HPDE6-E6E7 (cell line): ENCODE measurements around the gene SH2B3.
"Not testable (repeated sequence)": the region's sequence is repeated elsewhere in the genome, so short reads cannot be mapped to it uniquely, and the experiment has no call there.

Source experiments
- DNase-seq: peaks from one replicate; pipeline ENCODE4 v3.0.0; 2011; ENCODE audit warnings: missing footprints; ENCODE audit errors: extremely low spot score

The SH2B3 gene

DNA sequence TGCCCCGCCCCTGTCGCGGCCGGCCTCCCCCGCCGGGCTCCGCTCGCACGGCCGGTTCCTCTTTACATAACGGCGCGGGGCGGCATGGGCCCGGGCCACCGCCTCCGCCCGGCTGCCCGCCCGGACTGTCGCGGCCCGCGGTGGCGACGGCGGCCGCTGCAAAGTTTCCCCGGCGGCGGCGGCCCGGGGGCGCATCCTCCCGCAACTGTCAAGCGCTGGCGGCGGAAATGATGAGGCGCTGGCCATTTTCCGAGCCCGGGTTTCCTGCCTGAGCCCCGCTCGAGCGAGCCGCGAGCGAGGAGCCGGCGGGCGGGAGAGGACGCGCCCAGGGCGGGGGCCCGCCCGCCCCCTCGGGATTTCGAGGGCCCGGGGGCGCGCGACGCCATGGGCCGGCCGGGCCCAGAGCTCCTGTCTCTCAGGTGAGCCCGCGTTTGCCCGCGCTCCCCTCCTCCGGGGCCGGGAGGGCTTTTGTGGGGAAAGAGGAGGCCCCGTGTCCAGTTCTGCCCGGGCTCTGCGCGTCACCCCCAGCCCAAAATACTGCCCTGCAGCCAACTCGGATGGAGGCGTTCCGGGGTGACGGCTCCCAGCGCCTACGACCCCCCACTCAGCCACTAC lies at the start of gene SH2B3:
SH2B3 (plus strand) TSS at position 65 of the 615 bp plus-strand sequence. CDS start 12,223 bp downstream, outside the sequence.
- DNase-seq = no peak

DNA sequence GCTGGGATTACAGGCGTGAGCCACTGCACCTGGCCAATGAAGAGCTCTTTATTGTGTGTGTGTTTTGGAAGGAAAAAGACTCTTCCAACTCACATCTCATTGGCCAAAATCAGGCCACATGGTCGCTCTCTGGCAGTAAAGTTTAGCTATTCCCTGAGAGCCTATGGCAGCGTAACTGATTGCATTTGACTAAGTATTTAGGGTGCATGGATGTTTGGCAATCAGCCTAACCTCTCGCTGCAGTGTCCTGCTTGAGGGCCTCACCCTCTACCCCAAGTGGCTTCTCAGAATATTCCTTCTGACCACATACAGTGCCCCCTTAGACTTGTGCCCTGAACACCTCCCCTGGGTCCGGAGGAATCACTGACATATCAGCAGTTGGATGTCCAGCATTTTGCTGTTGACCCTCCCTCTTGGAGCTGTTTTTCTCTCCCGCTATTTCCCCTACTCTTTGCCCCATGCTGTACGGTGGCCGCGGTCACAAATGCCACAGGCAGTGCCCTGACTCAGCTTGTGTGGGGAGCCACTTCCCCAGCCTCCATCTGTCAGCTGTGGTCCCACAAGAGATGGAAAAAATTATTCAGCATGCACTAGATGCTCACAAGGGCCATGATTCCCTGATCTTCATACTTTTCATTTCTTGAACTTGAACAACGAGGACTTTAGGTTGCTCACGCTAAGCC lies 46.4 kb upstream of the SH2B3 start:
- no peak for DNase-seq

DNA sequence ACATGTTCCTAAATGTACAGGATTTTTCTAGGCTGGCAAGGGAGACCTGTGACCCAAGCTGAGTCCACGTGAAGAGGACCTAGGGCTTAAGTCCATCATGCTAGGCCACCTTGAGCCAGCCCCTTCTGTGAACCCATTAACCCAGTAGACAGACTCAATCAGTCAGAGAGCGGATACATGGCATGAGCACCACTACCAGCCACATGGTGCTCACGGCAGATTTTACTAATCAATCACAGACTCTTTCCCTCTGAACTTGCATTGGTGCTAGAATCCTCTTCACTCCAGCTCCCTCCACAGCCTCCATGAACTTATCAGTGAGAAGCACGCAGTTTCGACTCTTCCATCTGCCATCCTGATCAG lies 45.8 kb upstream of the SH2B3 start:
- no peak for DNase-seq

DNA sequence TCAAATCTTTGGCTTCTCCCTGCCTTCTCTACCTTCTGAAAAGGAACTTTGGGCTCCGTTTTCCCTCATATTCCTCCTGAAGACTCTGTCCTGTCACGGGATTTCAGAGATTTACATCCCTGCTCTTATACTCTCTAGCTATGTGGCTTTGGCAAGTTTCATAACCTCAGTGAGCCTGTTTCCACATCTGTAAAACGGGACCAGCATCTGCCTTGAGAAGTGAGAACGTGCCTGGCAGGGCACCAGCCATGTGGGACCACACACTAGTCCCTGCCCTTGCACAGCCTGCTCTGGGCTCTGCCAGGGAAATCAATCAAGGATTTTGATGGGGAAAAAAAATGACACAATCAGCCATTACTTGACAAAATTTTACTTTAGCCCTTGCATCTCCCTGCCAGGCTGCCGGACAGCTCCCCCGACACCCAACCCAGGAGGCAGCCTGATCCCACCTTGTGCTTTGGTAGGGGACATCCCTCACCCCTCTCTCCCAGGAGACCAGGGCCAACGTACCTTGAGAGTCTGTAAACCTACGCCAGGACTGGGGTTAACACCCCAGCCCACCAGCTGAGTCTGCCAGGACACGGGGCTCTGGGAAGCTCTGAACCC lies 45.3 kb upstream of the SH2B3 start:
- DNase-seq = no peak

DNA sequence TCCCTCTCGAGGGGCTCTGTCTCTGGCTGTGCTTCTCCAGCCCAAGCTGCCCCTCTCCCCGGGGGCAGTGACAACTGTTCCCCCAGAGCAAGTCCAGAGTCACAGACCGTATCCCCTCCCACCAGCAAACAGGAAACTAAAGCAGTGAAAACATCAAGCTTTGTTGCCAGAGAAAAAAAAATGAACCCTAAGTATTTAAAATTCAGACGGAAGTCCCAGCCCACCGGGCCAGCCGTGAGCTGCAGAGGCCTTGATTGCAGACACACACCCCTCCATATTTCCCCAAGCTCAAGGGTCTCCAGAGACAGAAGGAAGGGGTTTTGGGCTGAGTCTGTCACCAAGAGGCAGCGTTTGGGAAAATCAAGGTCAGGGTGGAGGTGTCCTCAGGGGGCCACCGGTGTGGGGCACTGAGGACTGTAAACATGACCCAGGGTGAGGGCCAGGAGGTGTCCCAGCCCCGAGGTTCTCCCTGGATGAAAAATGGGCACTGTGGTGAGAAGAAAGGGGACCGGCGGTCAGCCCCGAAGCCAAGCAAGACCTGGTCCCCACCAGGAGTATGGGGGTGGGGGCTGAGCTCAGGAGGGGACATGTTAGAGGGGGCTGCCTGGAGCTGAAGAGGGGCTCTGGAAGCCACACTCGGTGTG lies 44.5 kb upstream of the SH2B3 start:
- DNase-seq = no peak

DNA sequence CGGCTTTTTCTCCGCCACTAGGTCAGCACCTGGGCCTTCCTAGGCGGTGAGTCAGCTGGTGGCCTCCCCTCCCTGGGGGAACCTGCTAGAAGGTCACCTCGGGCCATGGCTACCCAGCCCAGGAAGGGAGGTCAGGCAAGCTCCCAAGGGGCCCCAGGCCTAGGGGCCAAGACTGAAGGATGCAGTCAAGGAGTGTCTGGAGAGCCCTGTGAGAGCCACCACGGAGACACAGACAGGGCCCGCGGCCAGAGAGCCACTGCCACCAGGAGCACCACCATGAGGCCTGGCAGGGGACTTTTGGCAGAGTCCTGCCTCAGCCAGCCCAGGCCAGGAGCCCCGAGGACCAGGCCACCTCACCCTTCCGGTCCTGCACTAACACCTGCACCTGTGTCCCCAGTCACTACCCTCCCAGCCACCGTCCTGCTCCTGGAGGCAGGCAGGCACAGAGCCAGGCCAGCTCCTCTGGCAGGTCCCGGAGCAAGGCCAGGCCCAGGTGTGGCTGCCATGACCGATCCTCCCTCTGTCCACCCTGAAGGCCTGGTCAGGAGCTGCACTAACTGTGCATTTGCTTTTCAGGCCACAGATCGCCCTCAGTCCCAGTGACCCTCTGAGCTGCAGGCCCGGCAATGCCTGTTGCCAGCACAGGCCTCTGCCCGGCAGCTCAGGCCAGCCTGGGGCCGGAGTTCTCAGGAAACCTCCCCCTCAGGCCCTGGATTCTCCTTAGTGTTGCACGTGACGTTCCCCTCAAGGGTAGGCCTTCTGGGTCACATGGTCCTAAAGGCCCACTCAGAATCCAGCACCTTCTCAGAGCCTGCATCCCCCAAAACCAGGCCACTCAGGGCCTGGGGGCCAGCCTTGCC lies 43.8 kb upstream of the SH2B3 start:
- DNase-seq = no peak

DNA sequence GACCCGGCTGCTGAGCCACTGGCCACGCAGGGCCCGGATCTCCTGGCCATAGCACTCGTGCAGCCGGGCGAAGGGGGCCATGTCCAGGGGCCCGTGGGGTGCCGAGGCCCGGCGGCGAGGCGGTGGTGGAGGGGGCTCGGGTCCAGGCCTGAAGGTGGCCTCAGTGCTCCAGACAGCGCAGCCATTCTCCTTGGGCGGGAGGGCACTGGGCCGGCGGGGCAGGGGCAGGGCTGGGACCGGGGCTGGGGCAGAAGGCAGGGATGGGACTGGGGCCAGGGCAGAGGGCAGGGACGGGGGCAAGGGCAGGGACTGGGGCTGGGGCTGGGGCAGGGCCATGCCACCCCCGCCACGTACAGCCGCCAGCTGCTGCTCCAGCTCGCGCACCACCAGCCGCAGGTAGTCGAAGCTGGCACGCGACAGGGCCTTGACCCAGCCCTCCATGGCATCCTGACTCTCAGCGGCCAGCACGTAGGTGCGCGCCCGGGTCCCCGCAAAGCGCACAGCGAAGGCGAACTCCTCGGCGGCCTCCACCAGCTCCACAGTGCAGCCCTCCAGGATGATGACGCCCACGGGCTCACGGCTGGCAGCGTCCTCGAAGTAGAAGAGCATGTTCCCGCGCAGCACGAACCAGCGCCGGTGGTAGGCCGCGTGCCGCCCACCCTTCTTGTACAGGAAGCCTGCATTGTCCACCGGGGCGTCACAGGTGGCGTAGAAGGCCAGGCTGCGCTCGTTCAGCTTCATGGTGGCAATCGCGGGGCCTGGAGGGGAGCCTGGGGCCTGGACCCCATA lies 42.8 kb upstream of the SH2B3 start:
- no peak for DNase-seq

DNA sequence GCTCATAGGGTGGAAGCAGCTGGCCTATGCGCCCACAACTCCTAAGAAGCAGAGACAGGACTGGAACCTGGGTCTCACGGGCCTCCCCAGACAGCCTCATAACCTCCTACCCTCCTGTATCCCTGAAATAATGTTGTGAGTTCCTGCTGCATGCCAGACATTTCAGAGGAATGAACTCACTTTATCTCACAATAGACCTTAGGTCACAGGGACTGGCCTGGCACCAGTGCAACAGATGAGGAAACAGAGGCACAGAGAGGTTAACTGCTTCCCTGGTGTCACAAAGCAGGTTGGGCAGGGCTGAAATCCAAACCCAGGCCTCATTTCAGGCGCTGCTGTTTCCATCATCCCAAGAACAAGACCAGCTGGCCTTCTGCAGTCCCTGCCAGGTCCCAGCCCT lies 42.1 kb upstream of the SH2B3 start:
- DNase-seq = no peak

DNA sequence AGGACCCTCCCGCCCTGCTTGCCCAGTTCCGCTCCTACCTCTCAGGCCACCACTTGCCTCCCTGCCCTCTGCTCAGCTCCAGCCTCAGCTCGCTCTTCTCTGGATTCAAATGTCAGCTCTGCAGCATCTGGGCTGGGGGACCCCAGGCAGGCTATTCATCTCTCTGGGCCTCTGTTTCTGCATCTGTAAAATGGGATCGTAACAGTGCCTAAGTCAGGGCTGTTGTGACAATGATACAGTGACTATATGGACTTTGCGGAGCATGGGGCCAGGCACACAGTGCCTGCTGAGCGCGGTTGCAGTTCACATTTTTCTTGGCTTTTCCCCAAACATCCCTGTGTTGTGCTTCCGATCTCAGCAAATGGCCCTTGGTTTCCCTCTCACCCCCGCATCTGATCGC lies 39.6 kb upstream of the SH2B3 start:
- no peak for DNase-seq

DNA sequence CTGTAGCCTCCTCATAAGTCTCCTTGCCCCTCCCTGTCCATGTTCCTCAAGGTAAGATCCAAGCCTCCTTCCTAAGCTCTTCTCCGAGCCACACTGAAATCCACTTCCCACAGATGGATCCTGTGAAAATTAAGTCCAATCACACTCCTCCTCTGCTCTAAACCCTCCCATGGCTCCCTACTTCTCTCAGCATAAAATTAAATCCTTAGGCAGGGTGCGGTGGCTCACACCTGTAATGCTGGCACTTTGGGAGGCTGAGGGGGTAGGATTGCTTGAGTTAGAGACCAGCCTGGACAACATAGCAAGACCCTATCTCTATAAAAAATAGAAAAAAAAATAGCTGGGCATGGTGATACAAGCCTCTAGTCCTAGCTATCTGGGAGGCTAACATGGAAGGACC lies 39.1 kb upstream of the SH2B3 start:
- no peak for DNase-seq

DNA sequence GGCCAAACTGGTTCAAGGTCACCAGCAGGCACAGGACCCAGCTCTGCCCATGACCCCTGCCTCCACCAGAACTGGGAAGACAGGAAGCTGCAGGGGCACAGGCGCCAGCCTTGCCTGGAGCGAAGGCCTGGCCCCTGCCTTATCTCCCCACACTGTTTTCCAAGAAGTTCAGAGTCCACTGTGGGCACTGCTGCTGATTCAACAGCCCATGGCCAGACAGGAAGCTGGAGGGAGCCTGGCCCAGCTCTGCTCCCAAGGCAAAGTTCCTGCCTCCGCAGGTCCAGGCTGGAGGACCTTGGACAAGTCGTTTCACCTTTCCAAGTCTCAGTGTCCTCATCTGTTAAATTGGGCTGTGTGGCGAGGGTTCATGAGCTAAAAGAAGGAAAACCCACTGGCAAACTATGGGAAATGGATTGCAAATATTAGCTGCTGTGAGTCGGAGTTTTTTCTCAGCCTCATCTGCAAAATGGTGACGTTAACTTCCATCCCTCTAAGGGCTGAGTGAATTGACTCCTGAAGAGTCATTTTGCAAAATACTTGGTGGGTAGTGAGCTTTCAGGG lies 38.0 kb upstream of the SH2B3 start:
- DNase-seq = no peak

DNA sequence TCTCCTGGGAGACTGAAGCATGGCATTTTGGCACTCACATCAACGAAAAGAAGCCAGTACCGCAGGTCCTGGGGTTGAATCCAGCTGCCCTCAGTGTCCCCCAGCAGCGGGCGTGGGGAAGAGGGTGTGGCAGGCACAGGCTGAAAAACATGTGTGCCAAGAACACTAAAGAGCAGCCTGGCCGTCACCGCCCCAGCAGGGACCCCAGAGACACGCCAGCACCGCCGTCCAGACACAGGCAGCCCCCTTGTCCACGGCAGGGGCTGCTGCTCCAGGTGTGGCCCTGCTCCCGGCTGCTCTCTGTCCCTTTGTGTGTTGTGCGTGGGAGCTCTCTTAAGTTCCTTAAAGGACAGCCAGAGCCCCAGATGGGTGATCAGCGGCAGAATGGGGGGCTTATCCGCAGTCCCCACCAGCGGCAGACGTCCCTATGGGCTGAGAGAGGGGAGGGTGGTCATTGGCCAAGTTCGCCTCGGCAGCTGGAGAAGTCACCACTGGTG lies 37.4 kb upstream of the SH2B3 start:
- no peak for DNase-seq

DNA sequence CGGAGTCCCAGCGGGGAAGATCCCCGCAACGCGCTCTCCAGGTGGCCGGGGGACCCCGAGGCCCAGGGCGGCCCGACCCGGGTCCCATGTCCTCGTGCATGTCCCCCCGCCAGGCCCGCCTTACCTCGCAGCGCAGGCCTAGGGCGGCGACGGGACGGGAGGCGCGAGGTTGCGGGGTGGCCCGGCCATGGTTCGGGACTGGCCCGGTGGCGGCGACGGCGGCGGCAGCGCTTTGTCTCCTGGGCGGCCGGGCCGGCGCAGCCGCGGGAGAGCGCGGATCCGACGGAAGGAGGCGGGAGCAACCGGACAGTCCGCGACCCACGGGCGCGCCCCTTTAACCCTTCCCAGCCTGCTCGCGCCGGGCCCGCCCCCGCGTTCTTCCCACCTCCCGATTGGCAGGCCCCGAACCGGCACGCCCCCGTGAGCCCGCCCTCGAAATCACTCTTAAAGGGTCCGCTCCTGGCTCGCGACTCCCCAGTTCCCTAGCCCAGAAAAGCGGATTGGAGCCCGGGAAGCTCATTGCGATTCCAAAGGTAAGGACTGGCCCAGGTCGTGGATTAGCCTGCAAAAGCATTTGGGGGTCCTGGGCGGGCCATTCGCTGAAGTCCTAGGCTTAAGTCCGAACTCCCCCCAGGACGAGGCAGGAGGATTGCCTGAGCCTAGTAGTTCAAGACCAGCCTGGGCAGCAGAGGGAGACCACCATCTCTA lies 36.8 kb upstream of the SH2B3 start, which contains the start of gene PHETA1:
PHETA1 (minus strand) TSS at position 308 of the 708 bp plus-strand sequence. CDS start 5,668 bp downstream, outside the sequence.
- DNase-seq = peak; percentile 86

DNA sequence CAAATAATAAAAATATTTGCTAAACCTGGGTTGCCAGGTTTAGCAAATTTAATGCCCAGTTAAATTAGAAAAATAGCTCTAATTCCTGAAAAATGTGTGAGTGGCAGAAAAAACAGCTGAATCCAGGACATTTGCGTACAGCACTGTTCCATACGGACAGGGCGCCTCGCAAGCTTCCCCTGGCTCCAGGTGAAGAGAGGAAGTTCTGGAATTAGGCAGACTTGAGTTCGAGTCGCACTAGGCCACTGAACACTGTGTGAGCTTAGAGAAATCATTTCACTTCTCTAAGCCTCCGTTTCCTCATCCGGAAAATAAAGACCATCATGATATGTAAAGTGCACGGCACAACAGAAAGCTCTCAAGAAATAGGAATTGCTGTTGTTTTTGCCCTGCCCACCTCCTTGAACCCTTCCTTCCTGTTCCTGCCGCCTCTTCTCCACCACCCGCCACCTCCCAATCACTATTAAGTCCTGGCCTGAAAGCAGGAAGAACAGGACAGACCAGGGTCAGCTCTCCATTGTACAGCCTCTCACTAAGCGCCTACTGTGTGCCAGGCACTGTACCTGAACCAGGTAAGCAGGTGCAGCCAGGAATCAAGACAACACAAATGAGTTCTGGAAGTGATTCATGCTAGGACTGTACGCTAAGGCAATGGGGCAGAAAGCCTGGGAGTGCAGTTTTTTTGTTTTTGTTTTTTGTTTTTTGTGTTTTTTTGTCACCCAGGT lies 36.1 kb upstream of the SH2B3 start:
- DNase-seq = no peak

DNA sequence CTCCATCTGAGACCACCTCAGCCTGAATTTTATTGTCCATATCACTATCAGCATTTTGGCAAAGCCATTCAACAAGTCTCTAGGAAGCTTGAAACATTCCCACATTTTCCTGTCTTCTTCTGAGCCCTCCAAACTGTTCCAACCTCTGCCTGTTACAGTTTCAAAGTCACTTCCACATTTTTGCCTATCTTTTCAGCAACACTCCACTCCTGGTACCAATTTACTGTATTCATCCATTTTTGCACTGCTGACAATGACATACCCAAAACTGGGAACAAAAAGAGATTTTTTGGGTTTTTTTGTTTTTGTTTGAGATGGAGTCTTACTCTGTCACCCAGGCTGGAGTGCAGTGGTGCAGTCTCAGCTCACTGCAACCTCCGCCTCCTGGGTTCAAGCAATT lies 32.5 kb upstream of the SH2B3 start:
- not testable (repeated sequence) for DNase-seq

DNA sequence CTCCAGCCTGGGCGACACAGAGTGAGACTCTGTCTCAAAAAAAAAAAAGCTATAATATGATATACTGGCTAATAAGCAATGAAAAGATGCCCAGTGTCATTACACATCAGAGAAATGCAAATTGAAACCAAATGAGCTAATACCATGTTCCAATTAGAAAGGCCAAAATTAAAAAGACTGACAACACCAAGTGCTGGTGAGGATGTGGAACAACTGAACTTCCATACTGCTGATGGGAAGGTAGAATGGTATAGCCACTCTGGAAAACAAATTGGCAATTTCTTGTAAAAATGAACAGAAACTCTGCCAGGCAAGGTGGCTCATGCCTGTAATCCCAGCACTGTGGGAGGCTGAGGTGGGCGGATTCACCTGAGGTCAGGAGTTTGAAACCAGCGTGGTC lies 28.3 kb upstream of the SH2B3 start:
- no peak for DNase-seq

DNA sequence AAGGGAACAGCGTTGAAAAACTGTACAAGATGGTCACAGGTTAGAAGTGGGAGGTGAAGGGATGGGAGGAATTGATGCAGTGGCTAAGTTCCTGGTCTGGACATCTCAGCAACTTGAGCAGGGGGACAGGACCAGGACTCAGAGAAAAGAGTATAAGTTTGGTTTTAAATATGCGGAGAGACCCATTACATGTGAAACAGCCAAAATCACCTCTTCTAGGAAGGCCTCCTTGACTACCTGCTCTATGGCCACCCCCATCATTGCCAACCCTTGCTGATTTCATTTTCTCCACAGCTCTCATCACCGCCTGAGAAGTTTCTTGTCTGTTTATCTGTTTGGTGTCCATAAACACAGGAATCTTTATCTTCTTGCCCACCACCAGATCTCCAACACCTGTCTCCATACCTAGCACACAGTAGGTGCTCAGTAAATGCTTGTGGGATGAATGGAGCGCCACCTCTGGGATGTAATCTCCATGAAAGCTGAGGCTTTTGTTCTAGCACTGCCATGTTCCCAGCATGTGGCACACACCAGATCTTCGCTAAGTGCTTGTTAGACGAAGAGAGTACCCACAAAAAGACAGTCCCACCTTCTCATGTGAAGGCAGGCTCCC lies 25.7 kb upstream of the SH2B3 start:
- DNase-seq = no peak

DNA sequence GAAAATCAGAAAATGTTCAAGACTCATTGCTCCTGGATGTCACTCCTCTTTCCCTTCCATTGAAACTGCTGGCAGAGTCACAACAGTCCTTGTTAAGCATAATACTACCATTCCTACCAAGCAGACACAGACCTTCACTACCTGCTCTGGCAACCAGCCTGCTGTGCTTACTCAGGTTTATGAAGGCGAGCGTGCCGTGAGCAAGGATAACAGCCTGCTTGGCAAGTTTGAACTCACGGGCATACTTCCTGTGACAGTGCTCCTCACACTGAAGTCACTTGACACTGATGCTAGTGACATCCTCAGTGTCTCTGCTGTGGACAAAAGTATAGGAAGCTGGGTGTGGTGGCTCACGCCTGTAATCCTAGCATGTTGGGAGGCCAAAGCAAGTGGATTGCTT lies 21.1 kb upstream of the SH2B3 start:
- DNase-seq = no peak

DNA sequence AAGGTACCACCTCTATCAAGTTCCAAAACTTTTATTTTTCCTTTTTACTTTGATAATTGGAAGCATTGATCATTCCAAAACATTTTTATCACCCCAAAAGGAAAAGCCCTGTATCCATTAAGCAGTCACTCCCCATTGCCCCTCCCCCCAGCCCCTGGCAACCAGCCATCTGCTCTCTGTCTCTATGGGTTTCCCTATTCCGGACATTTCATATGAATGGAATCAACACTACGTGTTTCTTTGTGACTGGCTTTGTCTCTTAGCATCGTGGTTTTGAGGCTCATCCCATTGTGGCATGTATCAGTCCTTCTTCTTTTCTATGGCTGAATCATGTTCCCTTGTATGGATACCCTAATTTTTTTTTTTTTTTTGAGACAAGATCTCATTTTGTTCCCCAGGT lies 18.8 kb upstream of the SH2B3 start:
- DNase-seq = no peak
